Body of pancreas (tissue), 4 donors: ENCODE results near the gene ATP6V0A1. TPM values are rescaled to one million over a fixed set of nuclear protein-coding genes. Genes with fewer than 3 reads are reported as not detected.
"Not testable (repeated sequence)": the region's sequence is repeated elsewhere in the genome, so short reads cannot be mapped to it uniquely, and the experiment has no call there.

ENCODE experiments used
- ATAC-seq: fragments of 150-250 bp; one replicate; pipeline ENCODE4 v1.9.1; 2016
- DNase-seq, 4 donors: peaks; one replicate each; pipeline ENCODE4 v3.0.0-alpha.2; 2019
- H3K27ac ChIP-seq, 4 donors: fragments of 200-600 bp; sonication (generic); 1 replicate in 3 of 4; 2 replicates in 1 of 4; pipeline versions ENCODE4 v1.5.1 to v1.6.1; 2016 to 2019; ENCODE audit warnings: mild to moderate bottlenecking in 1 of 4, mixed read lengths in 1 of 4, moderate library complexity in 1 of 4
- H3K27me3 ChIP-seq, 2 donors: fragments of 200-600 bp; sonication (generic); one replicate each; pipeline ENCODE4 v1.6.0; 2016; ENCODE audit warnings: mild to moderate bottlenecking in 1 of 2
- H3K36me3 ChIP-seq, 2 donors: fragments of 200-600 bp; sonication (generic); replicated peaks in 1 of 2; 2 replicates each; pipeline ENCODE4 v1.5.1; 2016; ENCODE audit warnings: low read depth in 2 of 2; ENCODE audit not compliant: insufficient read depth in 1 of 2
- H3K4me1 ChIP-seq: fragments of 200-600 bp; sonication (generic); one replicate; pipeline ENCODE4 v1.6.0; 2016
- H3K4me3 ChIP-seq, 2 donors: fragments of 200-600 bp; sonication (generic); 1 replicate in 1 of 2; 2 replicates in 1 of 2; pipeline ENCODE4 v1.5.1; 2016 to 2019
- H3K9me3 ChIP-seq, 3 donors: fragments of 200-600 bp; sonication (generic); 1 replicate in 2 of 3; 2 replicates in 1 of 3; pipeline ENCODE4 v1.5.1; 2016
- POLR2A ChIP-seq, 3 donors: fragments of 450-650 bp; IDR thresholded peaks; one replicate each; pipeline ENCODE4 v1.6.1; 2016; ENCODE audit warnings: antibody characterized with exemption in 3 of 3, mild to moderate bottlenecking in 2 of 3
- WGBS, 2 donors: methylation state at CpG; one replicate each; pipeline ENCODE4 v1.1.5; 2017; 5-methylcytosine and 5-hydroxymethylcytosine counted together
- intact Hi-C: fragments of 100-400 bp; cut with DNase I; formaldehyde crosslinking; loops from one replicate; pipeline ENCODE4 v1.15.1; 2023
- total RNA-seq, 2 donors: library from RNA; depleted of rRNA; stranded (reverse); fragments of >200 nt; gene quantifications; one replicate each; pipeline ENCODE4 v1.1.0, GENCODE V29; 2016
- TF ChIP-seq, protein P1 (sequence below), 7 experiments: fragments of 450-650 bp in 4 of 7; fragments of 200-600 bp in 3 of 7; sonication (generic) in 3 of 7; IDR thresholded peaks; one replicate each; pipeline ENCODE4 v1.5.1; 2016 to 2019; ENCODE audit warnings: antibody characterized with exemption in 7 of 7

The ATP6V0A1 gene
- total RNA-seq, 2 donors from 2014 or later: 35.5 to 71.5 TPM

DNA sequence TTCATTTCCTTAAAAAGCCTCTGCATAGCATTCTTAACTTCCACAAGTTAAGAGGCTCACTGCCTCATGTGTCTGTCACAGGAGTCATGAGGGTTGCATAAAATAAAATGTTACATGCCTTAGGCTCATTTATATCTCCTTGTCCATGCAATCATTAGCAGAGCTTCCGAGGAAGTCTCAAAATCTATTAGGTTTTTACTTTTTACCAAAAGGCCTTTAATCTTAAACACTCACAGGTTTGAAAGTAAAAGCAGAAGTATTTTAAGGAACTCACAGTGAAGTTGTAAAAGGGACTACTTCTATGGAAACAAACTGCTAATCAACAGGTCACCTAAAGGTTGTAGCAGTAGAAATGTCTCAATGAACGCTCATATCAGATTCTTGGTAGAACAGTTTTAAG lies 5.2 kb upstream of the ATP6V0A1 start:
- H3K27ac ChIP-seq: no peak overlapping the region
- intact Hi-C loops: no loop called here
- H3K36me3 ChIP-seq: no peaks in the 10 kb centered on the region
- DNase-seq: no peak
- peaks cover 22% of the 10 kb centered on the region for H3K4me1 ChIP-seq
- WGBS, 2 donors: 51 to 53% methylated on average over 2 of the region's 2 CpGs
- no peak for TF ChIP-seq POLR2A (IDR thresholded peaks at IDR 0.05)
- TF ChIP-seq, protein P1, sequence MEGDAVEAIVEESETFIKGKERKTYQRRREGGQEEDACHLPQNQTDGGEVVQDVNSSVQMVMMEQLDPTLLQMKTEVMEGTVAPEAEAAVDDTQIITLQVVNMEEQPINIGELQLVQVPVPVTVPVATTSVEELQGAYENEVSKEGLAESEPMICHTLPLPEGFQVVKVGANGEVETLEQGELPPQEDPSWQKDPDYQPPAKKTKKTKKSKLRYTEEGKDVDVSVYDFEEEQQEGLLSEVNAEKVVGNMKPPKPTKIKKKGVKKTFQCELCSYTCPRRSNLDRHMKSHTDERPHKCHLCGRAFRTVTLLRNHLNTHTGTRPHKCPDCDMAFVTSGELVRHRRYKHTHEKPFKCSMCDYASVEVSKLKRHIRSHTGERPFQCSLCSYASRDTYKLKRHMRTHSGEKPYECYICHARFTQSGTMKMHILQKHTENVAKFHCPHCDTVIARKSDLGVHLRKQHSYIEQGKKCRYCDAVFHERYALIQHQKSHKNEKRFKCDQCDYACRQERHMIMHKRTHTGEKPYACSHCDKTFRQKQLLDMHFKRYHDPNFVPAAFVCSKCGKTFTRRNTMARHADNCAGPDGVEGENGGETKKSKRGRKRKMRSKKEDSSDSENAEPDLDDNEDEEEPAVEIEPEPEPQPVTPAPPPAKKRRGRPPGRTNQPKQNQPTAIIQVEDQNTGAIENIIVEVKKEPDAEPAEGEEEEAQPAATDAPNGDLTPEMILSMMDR (IDR thresholded peaks at IDR 0.05): no peak
- H3K4me3 ChIP-seq: no peak overlapping the region
- no peaks in the 10 kb centered on the region for H3K9me3 ChIP-seq
- no peak for ATAC-seq
- no peaks in the 10 kb centered on the region for H3K27me3 ChIP-seq

DNA sequence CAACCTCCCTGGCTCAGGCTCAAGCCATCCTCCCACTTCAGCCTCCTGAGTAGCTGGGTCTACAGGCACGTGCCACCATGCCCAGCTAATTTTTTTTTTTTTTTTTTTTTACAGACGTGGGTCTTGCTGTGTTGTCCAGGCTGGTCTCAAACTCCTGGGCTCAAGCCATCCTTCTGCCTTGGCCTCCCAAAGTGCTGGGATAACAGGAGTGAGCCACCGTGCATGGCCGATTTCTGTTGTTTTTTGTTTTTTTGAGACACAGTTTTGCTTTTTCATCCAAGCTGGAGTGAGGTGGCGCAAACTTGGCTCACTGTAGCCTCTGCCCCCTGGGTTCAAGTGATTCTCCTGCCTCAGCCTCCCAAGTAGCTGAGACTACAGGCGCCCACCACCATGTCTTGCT lies 3.7 kb upstream of the ATP6V0A1 start:
- DNase-seq, H3K4me3 ChIP-seq, ATAC-seq, H3K36me3 ChIP-seq, H3K9me3 ChIP-seq, H3K27me3 ChIP-seq, intact Hi-C loops, H3K27ac ChIP-seq: not testable (repeated sequence)
- peaks cover 24% of the 10 kb centered on the region for H3K4me1 ChIP-seq
- WGBS, 2 donors: 82 to 90% methylated on average over 6 of the region's 6 CpGs

DNA sequence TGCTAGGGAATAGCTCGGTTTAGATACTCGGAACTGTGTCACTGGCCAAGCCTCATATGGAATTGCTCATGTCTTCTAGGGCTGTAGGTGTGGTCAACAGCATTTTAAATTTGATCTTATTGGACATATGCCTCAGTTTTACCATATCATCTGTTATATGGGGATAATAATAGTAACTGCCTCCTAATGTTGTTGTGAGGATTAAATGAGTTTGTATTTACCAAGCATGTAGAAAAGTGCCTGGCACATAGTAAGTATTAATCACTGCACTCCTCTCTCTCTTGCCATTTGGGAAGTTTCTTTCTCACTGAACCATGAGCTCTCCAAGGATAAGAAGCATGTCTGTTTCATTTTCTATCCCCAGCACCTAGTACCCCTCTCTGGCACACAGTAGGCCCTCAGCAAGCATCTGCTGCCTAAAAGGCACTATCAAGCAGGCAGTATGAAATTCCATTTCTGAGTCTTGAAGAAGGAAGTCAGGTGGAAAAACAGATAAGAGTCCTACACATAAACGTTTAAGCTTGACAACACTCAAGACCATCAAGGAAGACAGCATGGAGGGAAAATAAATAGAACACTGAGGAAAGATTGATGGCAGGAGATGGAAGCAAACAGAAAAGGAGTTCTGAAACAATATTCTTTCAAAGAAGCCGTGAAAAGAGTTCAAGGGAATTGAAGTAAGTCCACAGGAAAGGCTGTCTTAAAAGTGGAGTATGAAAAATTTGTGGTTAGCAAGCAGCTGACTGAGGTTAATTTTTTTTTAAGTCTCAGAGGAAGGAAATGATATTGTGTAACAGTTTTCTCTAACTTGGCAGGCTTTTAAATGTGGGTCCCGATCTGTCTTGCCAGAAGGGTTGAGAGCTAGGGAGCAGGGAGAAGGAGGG lies 2.2 kb upstream of the ATP6V0A1 start:
- Histone ChIP-seq H3K27ac (peak overlapping the region; percentile 49 to 93 (median 84)), H3K4me1 (peaks cover 32% of the 10 kb centered on the region), H3K36me3 (peaks cover 0 to 4% of the 10 kb centered on the region in 2 donors), H3K27me3 (no peaks in the 10 kb centered on the region), H3K4me3 (no peak overlapping the region), H3K9me3 (no peaks in the 10 kb centered on the region)
- 39 to 41% methylated on average over 5 of the region's 5 CpGs for WGBS, 2 donors
- DNase-seq: no peak
- intact Hi-C loops: no loop called here
- ATAC-seq: no peak
- no peak for TF ChIP-seq POLR2A (IDR thresholded peaks at IDR 0.05)
- TF ChIP-seq, protein P1 (IDR thresholded peaks at IDR 0.05): no peak

DNA sequence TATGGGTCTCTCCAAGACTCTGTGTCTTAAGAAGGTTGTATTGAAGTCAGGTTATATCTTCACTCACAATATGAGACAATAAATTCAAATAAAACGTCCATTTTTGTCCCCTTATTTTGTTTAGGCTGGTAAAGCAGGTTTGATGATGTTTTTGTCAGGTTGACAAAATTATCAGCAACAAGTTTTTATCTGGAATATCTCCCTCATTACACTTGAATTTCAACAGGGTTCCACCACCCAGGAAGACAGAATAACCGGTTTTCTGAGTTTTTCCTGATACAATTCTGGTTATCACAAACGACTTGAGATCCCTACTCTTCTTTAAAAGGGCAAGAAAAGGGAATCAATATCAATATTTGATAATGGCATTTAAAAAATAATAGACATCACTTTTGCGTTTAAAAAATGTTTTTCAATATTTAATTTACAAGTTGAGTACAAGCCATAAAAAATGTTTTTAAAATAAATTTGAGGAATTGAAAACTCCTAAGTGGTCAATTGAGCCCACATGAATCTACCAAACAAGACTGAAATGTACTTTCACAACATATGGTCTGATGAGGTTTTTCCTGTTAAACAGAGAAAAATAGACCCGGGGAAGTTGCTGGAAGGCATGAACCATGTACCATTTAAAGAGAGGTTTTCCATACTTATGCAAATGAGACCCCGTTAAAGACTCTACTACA lies 1.4 kb upstream of the ATP6V0A1 start:
- Histone ChIP-seq H3K9me3 (no peaks in the 10 kb centered on the region), H3K27me3 (no peaks in the 10 kb centered on the region), H3K4me3 (no peak overlapping the region), H3K36me3 (peaks cover 0 to 4% of the 10 kb centered on the region in 2 donors), H3K27ac (peak overlapping the region; percentile 49 to 93 (median 84)), H3K4me1 (peaks cover 32% of the 10 kb centered on the region)
- TF ChIP-seq, protein P1 (IDR thresholded peaks at IDR 0.05): no peak
- TF ChIP-seq POLR2A (IDR thresholded peaks at IDR 0.05): peak in 1 of 3 donors; percentile 22
- 12 to 16% methylated on average over 6 of the region's 6 CpGs for WGBS, 2 donors
- DNase-seq (no peak), ATAC-seq (no peak)
- intact Hi-C loops: no loop called here

DNA sequence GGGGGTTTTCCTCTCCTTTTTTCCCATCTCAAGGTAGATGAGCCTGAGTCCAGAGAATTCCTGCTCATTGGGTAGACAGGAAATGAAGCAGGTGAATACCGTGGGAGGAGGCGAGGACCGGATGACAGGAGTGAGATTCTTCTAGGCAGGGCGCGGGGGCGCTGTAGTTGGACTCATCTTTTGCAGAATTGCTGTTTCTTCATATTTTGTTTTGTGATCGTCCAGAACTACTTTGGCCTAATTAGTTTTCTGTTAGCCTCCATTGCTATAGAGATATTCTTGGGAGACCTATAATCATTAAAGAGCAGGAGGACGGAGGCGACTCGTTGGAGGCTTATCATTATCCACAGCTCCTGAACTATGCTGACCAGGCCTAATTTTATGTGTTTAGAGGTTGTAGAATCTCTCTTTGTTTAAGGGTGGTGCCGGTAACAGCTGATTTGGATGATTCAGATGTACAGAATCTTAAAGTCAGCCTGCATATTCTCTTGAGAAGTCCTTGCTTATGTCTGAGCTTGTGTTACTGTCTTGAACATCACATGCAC lies 650 bp downstream of the ATP6V0A1 start:
- DNase-seq: peak; percentile 34 to 62 (median 48)
- peaks cover 0 to 4% of the 10 kb centered on the region in 2 donors for H3K36me3 ChIP-seq
- intact Hi-C loops: no loop called here
- H3K4me3 ChIP-seq: peak overlapping the region; percentile 9 to 65
- WGBS, 2 donors: 2 to 3% methylated on average over 11 of the region's 11 CpGs
- no peaks in the 10 kb centered on the region for H3K9me3 ChIP-seq
- TF ChIP-seq POLR2A (IDR thresholded peaks at IDR 0.05): no peak
- TF ChIP-seq, protein P1 (IDR thresholded peaks at IDR 0.05): peak in 2 of 7 experiments; percentile 15
- peak overlapping the region; percentile 67 to 93 (median 84) for H3K27ac ChIP-seq
- H3K4me1 ChIP-seq: peaks cover 32% of the 10 kb centered on the region
- peak; percentile 30 for ATAC-seq
- H3K27me3 ChIP-seq: no peaks in the 10 kb centered on the region
